PC-3 (cell line): ENCODE data around the gene KRT6C.

ENCODE experiments used
- EZH2 ChIP-seq: fragments of 300-600 bp; sonication (generic); IDR thresholded peaks from one replicate; pipeline ENCODE4 v1.6.1; 2017; ENCODE audit warnings: antibody characterized with exemption, mild to moderate bottlenecking, low read length; ENCODE audit not compliant: unreplicated experiment
- TF ChIP-seq, protein P1 (sequence below): fragments of 300-600 bp; sonication (generic); conservative IDR thresholded peaks from 2 replicates; pipeline ENCODE4 v1.5.1; 2017; ENCODE audit warnings: antibody characterized with exemption, low read depth, mild to moderate bottlenecking, low read length

DNA sequence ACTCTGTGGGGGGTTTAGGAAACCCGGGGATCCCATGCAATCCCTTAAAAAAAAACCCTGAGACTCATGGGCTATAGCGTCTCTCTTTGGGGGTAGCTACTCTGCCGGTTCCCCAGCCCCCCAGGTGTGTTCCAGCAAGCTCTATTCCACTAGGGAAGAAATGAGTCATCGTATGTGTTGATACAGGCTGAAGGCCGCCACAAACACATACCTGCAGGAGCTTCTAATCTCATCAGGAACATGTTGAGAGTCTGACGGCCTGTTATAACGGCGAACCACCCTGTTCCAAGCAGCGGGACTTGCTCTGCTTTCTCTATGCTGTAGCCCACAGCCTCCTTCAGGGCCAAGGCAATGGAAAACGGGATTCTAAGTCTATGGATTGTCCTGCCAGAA, 47.6 kb upstream of the KRT6C start:
- TF ChIP-seq, protein P1, sequence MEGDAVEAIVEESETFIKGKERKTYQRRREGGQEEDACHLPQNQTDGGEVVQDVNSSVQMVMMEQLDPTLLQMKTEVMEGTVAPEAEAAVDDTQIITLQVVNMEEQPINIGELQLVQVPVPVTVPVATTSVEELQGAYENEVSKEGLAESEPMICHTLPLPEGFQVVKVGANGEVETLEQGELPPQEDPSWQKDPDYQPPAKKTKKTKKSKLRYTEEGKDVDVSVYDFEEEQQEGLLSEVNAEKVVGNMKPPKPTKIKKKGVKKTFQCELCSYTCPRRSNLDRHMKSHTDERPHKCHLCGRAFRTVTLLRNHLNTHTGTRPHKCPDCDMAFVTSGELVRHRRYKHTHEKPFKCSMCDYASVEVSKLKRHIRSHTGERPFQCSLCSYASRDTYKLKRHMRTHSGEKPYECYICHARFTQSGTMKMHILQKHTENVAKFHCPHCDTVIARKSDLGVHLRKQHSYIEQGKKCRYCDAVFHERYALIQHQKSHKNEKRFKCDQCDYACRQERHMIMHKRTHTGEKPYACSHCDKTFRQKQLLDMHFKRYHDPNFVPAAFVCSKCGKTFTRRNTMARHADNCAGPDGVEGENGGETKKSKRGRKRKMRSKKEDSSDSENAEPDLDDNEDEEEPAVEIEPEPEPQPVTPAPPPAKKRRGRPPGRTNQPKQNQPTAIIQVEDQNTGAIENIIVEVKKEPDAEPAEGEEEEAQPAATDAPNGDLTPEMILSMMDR = no peak
- TF ChIP-seq EZH2 = no peak
